Measurements from ENCODE around the gene POLR1G.

- TF ChIP-seq CTCF (conservative IDR thresholded peaks at IDR 0.05 in 1 of 2, IDR thresholded peaks at IDR 0.05 in 1 of 2; ENCODE audit: extremely low read depth in 1 of 2, insufficient read depth in 1 of 2, low read depth in 1 of 2, low read length in 2 of 2) (no peak), EZH2 (IDR thresholded peaks at IDR 0.05; ENCODE audit: borderline replicate concordance, low read length) (no peak)
Measured at GRCh38 chr19:45457776-45458175, 51.3 kb downstream of the POLR1G start.

All from mammary epithelial cell (primary cell).